Small intestine (tissue), 7 donors: Measurements from ENCODE around the gene SCP2. TPM values are rescaled to one million over a fixed set of nuclear protein-coding genes. Genes with fewer than 3 reads are reported as not detected.
A peak's percentile ranks its signal among the peaks of the same experiment; 100 is the strongest.

Experiments
- DNase-seq, 2 donors: peaks; one replicate each; pipeline versions ENCODE4 v3.0.0 to v3.0.0-alpha.2; 2013
- FAIRE-seq: peaks from 2 replicates; lab custom pipeline; 2012; peaks lifted over from hg19 to GRCh38; lab: Jason Lieb, UNC
- H3K27ac ChIP-seq, 3 donors: one replicate each; pipeline ENCODE4 v1.5.1; 2013; ENCODE audit warnings: low read length in 2 of 3, mild to moderate bottlenecking in 2 of 3, control low read depth in 1 of 3, inconsistent platforms in 1 of 3, low read depth in 1 of 3, moderate library complexity in 1 of 3
- H3K27me3 ChIP-seq, 3 donors: one replicate each; pipeline ENCODE4 v1.6.1; 2013; ENCODE audit warnings: low read length in 3 of 3, inconsistent platforms in 1 of 3; ENCODE audit not compliant: control insufficient read depth in 3 of 3, insufficient read depth in 3 of 3
- H3K36me3 ChIP-seq, 3 donors: one replicate each; pipeline ENCODE4 v1.6.1; 2013; ENCODE audit warnings: low read length in 3 of 3, inconsistent platforms in 1 of 3, low read depth in 1 of 3, mild to moderate bottlenecking in 1 of 3, moderate library complexity in 1 of 3; ENCODE audit not compliant: control insufficient read depth in 3 of 3, insufficient read depth in 2 of 3
- H3K4me1 ChIP-seq, 3 donors: one replicate each; pipeline ENCODE4 v1.6.1; 2013; ENCODE audit warnings: low read length in 2 of 3, inconsistent platforms in 1 of 3, low read depth in 1 of 3, mild to moderate bottlenecking in 1 of 3, moderate library complexity in 1 of 3; ENCODE audit not compliant: control insufficient read depth in 3 of 3, insufficient read depth in 2 of 3
- H3K4me3 ChIP-seq, 3 donors: one replicate each; pipeline ENCODE4 v1.5.1; 2013; ENCODE audit warnings: low read length in 3 of 3, control low read depth in 1 of 3, inconsistent platforms in 1 of 3, low read depth in 1 of 3, mild to moderate bottlenecking in 1 of 3, moderate library complexity in 1 of 3
- H3K9me3 ChIP-seq, 2 donors: one replicate each; pipeline ENCODE4 v1.6.1; 2013; ENCODE audit warnings: low read depth in 1 of 2, low read length in 1 of 2; ENCODE audit not compliant: control insufficient read depth in 2 of 2, insufficient read depth in 1 of 2
- WGBS, 3 donors: extraction: QIAGEN DNeasy Blood & Tissue Kit; methylation state at CpG; one replicate each; pipeline ENCODE4 v1.1.7; 2013; 5-methylcytosine and 5-hydroxymethylcytosine counted together
- polyA plus RNA-seq, 4 donors: library from polyadenylated mRNA; stranded (reverse) in 3 of 4; unstranded in 1 of 4; fragments of 200-250 nt in 3 of 4; fragments of 120-200 nt in 1 of 4; gene quantifications; one replicate each; pipeline versions ENCODE4 v1.2.1 to v1.2.3, GENCODE V29; 2013
- donor health status: healthy with polysubstance abuse.
- donor health status: control.
- donor health status: control.
- donor health status: Bipolar disorder and iron deficiency.
- donor health status: healthy.

SCP2 gene
- polyA plus RNA-seq, 4 donors = 239 to 852 (median 427) TPM

DNA sequence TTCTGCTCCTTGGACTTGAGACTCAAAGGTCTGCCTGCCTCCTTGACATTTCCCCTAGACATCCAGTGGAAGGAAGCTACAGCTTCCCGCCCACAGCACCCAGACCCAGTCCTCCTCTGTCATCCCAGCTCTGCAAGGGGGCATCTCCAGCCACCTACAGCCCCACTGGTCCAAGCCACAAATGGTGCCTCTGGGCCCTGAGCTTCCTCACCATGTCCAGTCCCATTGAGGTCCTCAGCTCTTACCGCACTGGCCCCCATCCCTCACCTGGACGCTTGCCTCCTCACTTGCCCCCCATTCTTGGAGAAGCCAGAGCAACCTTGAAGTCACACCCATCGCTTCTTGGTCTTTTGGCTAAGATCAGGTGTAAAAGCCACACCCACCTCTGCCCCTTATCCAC lies 148.1 kb downstream of the SCP2 start:
- DNase-seq (peak in 1 of 2 donors; percentile 37), FAIRE-seq (no peak)
- Histone ChIP-seq H3K4me1 (peaks cover 0 to 3% (median 0%) of the 10 kb centered on the region in 3 donors), H3K9me3 (no peaks in the 10 kb centered on the region), H3K36me3 (peaks cover 0 to 8% (median 0%) of the 10 kb centered on the region in 3 donors), H3K27ac (no peak overlapping the region), H3K27me3 (peaks cover 0 to 2% (median 0%) of the 10 kb centered on the region in 3 donors), H3K4me3 (no peak overlapping the region)
- 94 to 97% (median 96%) methylated on average over 4 of the region's 4 CpGs for WGBS, 3 donors

DNA sequence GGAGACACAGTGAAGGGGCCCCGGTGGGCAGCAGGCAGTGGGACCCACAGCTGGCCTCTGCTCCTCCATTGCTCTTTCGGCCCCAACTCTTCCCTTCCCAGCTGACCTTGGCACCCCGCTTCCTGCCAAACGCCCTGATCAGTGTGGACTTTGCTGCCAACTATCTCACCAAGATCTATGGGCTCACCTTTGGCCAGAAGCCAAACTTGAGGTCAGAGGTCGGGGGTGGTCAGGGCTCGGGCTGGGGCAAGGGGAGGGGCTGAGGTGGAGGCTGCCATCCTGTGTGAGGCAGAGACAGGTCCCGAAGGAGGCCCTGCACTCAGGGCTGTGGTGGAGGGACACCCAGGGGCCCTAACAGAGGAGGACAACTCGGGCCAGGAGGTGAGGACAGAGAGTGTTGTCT lies 148.7 kb downstream of the SCP2 start:
- Histone ChIP-seq H3K36me3 (peaks cover 0 to 10% (median 0%) of the 10 kb centered on the region in 3 donors), H3K27me3 (peaks cover 0 to 2% (median 0%) of the 10 kb centered on the region in 3 donors), H3K9me3 (no peaks in the 10 kb centered on the region), H3K4me3 (no peak overlapping the region), H3K4me1 (peaks cover 0 to 3% (median 0%) of the 10 kb centered on the region in 3 donors), H3K27ac (no peak overlapping the region)
- DNase-seq (peak in 1 of 2 donors; percentile 74), FAIRE-seq (no peak)
- WGBS, 3 donors = 28 to 58% (median 39%) methylated on average over 8 of the region's 8 CpGs

DNA sequence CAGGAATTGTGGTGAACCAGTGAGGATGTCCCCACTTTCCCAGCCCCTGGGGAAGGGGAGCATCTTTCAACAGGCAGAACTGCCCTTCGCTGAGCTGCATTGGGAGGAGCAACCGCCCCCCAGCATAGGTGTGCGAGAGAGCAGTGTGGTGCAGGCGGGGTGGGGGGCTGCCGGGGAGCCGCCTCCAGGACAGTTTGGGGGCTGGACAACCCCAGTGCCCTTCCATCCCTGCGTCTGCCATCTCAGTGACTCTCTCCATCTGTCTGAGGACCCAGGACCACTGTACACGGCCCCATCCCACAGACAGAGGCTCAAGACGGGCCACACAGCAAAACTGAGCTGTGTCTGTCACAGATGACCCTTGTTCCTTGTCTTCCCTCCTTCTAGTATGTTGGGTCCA lies 149.1 kb downstream of the SCP2 start:
- H3K27me3 ChIP-seq = peaks cover 0 to 2% (median 0%) of the 10 kb centered on the region in 3 donors

DNA sequence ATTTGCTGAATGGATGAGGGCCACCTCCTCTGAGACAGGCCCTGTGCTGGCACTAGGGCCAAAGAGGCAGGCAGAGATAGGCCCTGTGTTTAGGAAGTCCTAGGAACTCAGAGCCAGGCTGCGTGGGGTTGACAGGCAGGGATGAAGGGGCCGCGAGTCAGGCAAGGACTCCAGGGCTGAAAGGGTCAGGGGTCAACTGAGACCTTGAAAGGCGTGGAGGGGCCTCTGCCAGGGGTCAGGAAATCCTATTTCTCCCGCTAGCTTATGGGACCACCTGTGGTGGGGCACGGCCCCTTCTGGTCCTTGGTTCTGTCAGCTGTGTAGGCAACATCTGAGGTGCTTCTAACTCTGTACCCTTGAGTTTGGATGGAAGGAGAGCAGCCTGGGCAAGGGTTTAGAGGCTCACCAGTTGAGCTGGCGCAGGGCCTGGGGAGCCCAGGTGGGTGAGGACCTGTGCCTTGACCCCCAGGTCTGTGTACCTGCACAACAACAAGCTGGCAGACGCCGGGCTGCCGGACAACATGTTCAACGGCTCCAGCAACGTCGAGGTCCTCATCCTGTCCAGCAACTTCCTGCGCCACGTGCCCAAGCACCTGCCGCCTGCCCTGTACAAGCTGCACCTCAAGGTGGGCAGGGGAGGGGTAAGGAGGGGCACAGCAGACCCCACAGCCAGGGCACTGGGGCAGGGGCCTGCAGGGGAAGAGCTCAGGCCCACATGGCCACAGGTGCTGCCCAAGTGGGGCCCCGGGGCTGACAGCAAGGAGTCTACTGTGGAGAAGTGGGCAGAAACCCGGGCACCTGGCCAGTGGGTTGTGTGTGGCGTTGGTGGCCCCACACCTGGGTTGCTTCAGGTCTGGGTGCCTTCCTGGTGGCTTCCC lies 149.9 kb downstream of the SCP2 start:
- Histone ChIP-seq H3K27me3 (peaks cover 0 to 2% (median 0%) of the 10 kb centered on the region in 3 donors), H3K9me3 (no peaks in the 10 kb centered on the region), H3K4me1 (peaks cover 0 to 3% (median 0%) of the 10 kb centered on the region in 3 donors), H3K27ac (no peak overlapping the region), H3K4me3 (no peak overlapping the region), H3K36me3 (peaks cover 0 to 13% (median 0%) of the 10 kb centered on the region in 3 donors)
- FAIRE-seq (no peak), DNase-seq (no peak)
- WGBS, 3 donors = 85 to 88% (median 87%) methylated on average over 17 to 19 of the region's 19 CpGs

More for the DNA sequence above, 149.1 kb downstream of the SCP2 start:
- peaks cover 0 to 3% (median 0%) of the 10 kb centered on the region in 3 donors for H3K4me1 ChIP-seq
- FAIRE-seq (no peak), DNase-seq (no peak)
- H3K27ac ChIP-seq = no peak overlapping the region
- no peak overlapping the region for H3K4me3 ChIP-seq
- H3K36me3 ChIP-seq = peaks cover 0 to 10% (median 0%) of the 10 kb centered on the region in 3 donors
- no peaks in the 10 kb centered on the region for H3K9me3 ChIP-seq
- 92 to 94% (median 92%) methylated on average over 8 to 9 of the region's 9 CpGs for WGBS, 3 donors

DNA sequence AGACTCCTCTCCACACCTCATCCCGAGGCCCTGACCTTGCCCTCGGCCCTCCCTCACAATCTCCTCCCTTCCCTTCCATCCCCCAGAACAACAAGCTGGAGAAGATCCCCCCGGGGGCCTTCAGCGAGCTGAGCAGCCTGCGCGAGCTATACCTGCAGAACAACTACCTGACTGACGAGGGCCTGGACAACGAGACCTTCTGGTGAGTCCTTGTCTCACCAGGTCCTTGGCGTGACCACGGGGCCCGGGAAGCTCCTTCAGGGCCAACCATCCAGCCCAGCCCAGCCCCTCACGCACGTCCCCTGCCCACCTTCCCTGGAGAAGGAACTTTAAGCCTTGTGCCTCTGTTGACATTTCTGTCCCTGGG lies 150.5 kb downstream of the SCP2 start:
- no peak overlapping the region for H3K27ac ChIP-seq
- FAIRE-seq (no peak), DNase-seq (no peak)
- H3K9me3 ChIP-seq = no peaks in the 10 kb centered on the region
- peaks cover 0 to 3% (median 0%) of the 10 kb centered on the region in 3 donors for H3K4me1 ChIP-seq
- peaks cover 0 to 2% (median 0%) of the 10 kb centered on the region in 3 donors for H3K27me3 ChIP-seq
- H3K36me3 ChIP-seq = peaks cover 0 to 16% (median 0%) of the 10 kb centered on the region in 3 donors
- H3K4me3 ChIP-seq = no peak overlapping the region
- 88 to 94% (median 92%) methylated on average over 13 of the region's 13 CpGs for WGBS, 3 donors

DNA sequence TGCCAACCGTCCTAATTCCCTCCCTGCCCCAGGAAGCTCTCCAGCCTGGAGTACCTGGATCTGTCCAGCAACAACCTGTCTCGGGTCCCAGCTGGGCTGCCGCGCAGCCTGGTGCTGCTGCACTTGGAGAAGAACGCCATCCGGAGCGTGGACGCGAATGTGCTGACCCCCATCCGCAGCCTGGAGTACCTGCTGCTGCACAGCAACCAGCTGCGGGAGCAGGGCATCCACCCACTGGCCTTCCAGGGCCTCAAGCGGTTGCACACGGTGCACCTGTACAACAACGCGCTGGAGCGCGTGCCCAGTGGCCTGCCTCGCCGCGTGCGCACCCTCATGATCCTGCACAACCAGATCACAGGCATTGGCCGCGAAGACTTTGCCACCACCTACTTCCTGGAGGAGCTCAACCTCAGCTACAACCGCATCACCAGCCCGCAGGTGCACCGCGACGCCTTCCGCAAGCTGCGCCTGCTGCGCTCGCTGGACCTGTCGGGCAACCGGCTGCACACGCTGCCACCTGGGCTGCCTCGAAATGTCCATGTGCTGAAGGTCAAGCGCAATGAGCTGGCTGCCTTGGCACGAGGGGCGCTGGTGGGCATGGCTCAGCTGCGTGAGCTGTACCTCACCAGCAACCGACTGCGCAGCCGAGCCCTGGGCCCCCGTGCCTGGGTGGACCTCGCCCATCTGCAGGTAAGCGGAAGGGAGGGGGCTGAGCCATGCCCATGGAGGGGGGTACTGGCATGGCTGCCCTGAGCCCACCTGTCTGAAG lies 151.4 kb downstream of the SCP2 start:
- Histone ChIP-seq H3K9me3 (no peaks in the 10 kb centered on the region), H3K27ac (no peak overlapping the region), H3K4me1 (peaks cover 0 to 3% (median 0%) of the 10 kb centered on the region in 3 donors), H3K36me3 (peaks cover 0 to 16% (median 0%) of the 10 kb centered on the region in 3 donors), H3K4me3 (no peak overlapping the region), H3K27me3 (peaks cover 0 to 2% (median 0%) of the 10 kb centered on the region in 3 donors)
- FAIRE-seq (no peak), DNase-seq (no peak)
- WGBS, 3 donors = 93 to 94% (median 93%) methylated on average over 46 of the region's 46 CpGs

DNA sequence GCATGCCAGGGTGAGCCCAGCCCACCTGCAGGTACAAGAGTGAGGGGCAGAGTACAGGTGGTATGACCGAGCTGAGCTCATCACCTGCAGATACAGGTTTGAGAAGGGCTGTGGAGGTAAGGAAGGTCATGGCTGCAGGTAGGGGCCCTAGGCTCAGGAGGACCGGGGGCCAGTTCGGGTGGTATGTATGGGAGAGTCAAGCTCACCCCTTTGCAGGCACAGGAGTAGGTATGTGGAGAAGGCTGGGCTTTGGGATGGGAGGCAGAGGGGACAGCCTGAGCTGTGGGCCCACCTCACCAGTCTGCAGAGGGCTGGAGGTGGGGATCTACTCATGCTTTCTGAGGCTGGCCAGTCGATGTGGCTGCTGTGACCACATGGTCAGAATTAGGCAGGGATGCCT lies 152.2 kb downstream of the SCP2 start:
- H3K36me3 ChIP-seq = peaks cover 0 to 19% (median 0%) of the 10 kb centered on the region in 3 donors
- no peaks in the 10 kb centered on the region for H3K9me3 ChIP-seq
- WGBS, 3 donors = 54 to 76% (median 75%) methylated on average over 4 of the region's 4 CpGs

DNA sequence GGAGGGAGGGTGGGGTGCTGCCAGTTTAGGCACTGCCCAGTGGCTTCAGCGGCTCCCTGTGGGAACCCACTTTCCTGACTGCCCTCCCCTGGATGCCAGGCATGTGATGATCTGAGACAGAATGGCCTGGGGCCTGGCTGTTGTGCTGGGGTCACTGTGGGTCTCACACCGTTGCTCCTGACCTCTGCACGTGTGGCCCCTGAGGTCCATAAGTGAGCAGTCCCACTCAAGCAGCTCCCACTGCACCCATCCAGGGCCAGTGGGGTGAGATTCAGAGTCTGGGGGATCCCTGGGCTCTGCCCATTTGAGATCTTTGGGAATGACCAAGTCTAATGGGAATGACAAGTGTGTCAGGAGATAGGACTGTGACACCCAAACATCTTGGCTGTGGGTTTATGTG lies 153.0 kb downstream of the SCP2 start:
- no peak overlapping the region for H3K27ac ChIP-seq
- no peak for DNase-seq
- peaks cover 0 to 20% (median 0%) of the 10 kb centered on the region in 3 donors for H3K36me3 ChIP-seq
- H3K9me3 ChIP-seq = no peaks in the 10 kb centered on the region
- peaks cover 0 to 3% (median 0%) of the 10 kb centered on the region in 3 donors for H3K4me1 ChIP-seq
- H3K27me3 ChIP-seq = peaks cover 0 to 2% (median 0%) of the 10 kb centered on the region in 3 donors
- WGBS, 3 donors = 62 to 89% (median 73%) methylated on average over 3 of the region's 3 CpGs
- no peak overlapping the region for H3K4me3 ChIP-seq
- FAIRE-seq = no peak

More for the DNA sequence above, 152.2 kb downstream of the SCP2 start:
- no peak overlapping the region for H3K4me3 ChIP-seq
- H3K4me1 ChIP-seq = peaks cover 0 to 3% (median 0%) of the 10 kb centered on the region in 3 donors
- H3K27me3 ChIP-seq = peaks cover 0 to 2% (median 0%) of the 10 kb centered on the region in 3 donors
- DNase-seq (no peak), FAIRE-seq (no peak)
- no peak overlapping the region for H3K27ac ChIP-seq
